ENCODE results near the gene FGF12.

Gene FGF12

DNA sequence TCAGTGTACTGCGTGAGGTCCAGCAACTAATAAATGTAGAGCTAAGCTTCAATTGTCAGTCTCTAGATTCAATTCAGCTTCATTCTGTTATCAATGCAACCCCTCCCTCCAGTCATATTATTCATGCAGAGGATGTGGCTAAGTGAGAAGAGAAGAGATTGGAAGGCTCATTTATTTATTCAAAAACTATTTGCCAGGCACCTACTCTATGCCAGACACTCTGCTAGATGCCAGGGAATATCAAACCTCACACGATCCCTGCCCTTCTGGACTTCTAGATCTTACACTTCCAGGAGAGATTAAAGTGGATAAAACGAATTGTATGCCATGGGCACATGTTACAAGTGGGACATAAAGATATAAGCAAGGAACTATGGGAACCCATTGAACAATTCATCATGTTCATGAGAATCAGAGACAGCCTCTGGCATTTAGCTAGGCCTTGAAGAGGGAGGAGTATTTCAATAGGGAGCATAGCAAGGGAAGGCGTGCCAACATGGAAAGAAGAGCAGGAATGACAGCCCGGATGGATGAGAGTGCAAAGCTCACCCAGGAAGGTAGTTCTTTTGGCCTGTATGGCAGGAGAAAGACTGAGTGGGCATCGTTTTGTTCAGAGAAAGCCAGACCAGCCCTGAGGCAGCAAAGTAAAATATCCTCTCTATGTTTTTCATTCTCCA lies 75.4 kb downstream of the FGF12 start:
- Histone ChIP-seq H3K4me1 (ENCODE audit: insufficient read depth, poor library complexity, severe bottlenecking) (no peaks in the 10 kb centered on the region), H3K4me3 (ENCODE audit: severe bottlenecking) (no peak overlapping the region), H3K27me3 (ENCODE audit: insufficient read depth, poor library complexity, severe bottlenecking) (no peaks in the 10 kb centered on the region), H3K27ac (ENCODE audit: poor library complexity, severe bottlenecking) (no peak overlapping the region), H3K36me3 (ENCODE audit: low read depth) (no peaks in the 10 kb centered on the region), H3K9me3 (ENCODE audit: severe bottlenecking) (no peaks in the 10 kb centered on the region)
- ATAC-seq (ENCODE audit: low read depth) (no peak), DNase-seq (ENCODE audit: low spot score) (no peak)
- TF ChIP-seq, protein P1, sequence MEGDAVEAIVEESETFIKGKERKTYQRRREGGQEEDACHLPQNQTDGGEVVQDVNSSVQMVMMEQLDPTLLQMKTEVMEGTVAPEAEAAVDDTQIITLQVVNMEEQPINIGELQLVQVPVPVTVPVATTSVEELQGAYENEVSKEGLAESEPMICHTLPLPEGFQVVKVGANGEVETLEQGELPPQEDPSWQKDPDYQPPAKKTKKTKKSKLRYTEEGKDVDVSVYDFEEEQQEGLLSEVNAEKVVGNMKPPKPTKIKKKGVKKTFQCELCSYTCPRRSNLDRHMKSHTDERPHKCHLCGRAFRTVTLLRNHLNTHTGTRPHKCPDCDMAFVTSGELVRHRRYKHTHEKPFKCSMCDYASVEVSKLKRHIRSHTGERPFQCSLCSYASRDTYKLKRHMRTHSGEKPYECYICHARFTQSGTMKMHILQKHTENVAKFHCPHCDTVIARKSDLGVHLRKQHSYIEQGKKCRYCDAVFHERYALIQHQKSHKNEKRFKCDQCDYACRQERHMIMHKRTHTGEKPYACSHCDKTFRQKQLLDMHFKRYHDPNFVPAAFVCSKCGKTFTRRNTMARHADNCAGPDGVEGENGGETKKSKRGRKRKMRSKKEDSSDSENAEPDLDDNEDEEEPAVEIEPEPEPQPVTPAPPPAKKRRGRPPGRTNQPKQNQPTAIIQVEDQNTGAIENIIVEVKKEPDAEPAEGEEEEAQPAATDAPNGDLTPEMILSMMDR (IDR thresholded peaks at IDR 0.05; ENCODE audit: poor library complexity, severe bottlenecking) = no peak

DNA sequence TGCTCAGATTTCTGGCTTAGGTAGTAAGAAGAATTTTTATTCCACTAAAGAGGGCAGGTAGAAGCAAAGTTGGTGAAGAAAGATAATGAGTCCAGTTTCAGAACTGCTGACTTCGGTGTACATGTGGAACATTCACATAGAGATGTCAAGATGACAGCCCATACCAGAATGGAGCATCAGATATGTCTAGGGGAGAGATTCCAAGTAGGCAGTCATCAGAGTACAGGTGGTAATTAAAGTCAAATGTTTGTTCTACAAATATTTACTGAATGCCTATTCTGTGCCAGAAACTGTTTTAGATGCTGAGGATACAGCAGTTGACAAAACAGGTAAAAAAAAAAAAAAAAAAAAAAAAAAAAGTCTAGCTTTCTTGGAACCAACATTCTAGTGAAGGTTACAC lies 81.9 kb downstream of the FGF12 start:
- Histone ChIP-seq H3K27ac (ENCODE audit: poor library complexity, severe bottlenecking) (no peak overlapping the region), H3K4me3 (ENCODE audit: severe bottlenecking) (no peak overlapping the region), H3K36me3 (ENCODE audit: low read depth) (no peaks in the 10 kb centered on the region), H3K27me3 (ENCODE audit: insufficient read depth, poor library complexity, severe bottlenecking) (no peaks in the 10 kb centered on the region), H3K9me3 (ENCODE audit: severe bottlenecking) (no peaks in the 10 kb centered on the region), H3K4me1 (ENCODE audit: insufficient read depth, poor library complexity, severe bottlenecking) (no peaks in the 10 kb centered on the region)
- TF ChIP-seq, protein P1 (IDR thresholded peaks at IDR 0.05; ENCODE audit: poor library complexity, severe bottlenecking) = no peak
- ATAC-seq (ENCODE audit: low read depth) (no peak), DNase-seq (ENCODE audit: low spot score) (no peak)

DNA sequence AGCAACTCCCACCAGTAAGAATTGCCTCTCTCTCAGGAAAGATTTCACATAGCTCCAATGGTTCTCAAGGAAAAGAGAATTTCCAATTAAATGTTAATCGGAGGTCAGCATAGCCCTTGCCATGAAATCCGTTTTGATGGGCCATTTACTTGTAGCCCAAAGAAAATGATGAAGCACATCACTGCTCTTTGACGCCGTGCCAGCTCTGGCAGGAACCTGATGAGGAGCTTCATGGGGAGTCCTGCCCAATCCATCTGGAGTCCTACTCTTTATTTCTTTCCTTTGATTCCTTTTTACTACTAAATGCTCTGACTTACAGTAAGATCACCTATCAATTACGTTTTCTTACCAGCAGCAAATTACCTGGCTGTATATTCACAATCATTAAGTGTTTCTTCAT lies 84.7 kb downstream of the FGF12 start:
- no peak for DNase-seq (ENCODE audit: low spot score)
- H3K4me3 ChIP-seq (ENCODE audit: severe bottlenecking) = no peak overlapping the region
- H3K27ac ChIP-seq (ENCODE audit: poor library complexity, severe bottlenecking) = no peak overlapping the region
- no peak for ATAC-seq (ENCODE audit: low read depth)
- no peaks in the 10 kb centered on the region for H3K4me1 ChIP-seq (ENCODE audit: insufficient read depth, poor library complexity, severe bottlenecking)
- TF ChIP-seq, protein P1 (IDR thresholded peaks at IDR 0.05; ENCODE audit: poor library complexity, severe bottlenecking) = no peak
- H3K9me3 ChIP-seq (ENCODE audit: severe bottlenecking) = no peaks in the 10 kb centered on the region
- H3K27me3 ChIP-seq (ENCODE audit: insufficient read depth, poor library complexity, severe bottlenecking) = peaks cover 11% of the 10 kb centered on the region
- no peaks in the 10 kb centered on the region for H3K36me3 ChIP-seq (ENCODE audit: low read depth)

DNA sequence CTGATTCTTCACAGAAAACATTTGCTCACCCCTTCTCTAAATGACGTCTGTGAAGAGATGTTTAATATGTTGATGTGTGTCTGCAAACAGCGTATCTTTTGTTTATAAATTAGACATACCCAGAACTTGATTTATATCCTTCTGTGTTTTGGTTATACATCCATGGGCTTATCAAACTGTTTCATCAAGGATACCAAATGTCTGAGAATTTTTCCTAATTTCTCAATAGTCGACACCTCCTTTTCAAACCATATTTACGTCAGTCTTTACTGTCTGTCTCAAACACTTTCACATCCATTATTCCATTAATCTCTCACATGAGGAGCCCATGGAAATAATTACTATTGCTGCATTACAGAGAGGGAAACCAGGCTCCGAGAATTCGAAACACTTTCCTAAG lies 85.4 kb downstream of the FGF12 start:
- no peaks in the 10 kb centered on the region for H3K36me3 ChIP-seq (ENCODE audit: low read depth)
- no peak overlapping the region for H3K4me3 ChIP-seq (ENCODE audit: severe bottlenecking)
- no peak for DNase-seq (ENCODE audit: low spot score)
- H3K9me3 ChIP-seq (ENCODE audit: severe bottlenecking) = no peaks in the 10 kb centered on the region
- no peak overlapping the region for H3K27ac ChIP-seq (ENCODE audit: poor library complexity, severe bottlenecking)
- no peak for ATAC-seq (ENCODE audit: low read depth)
- peaks cover 11% of the 10 kb centered on the region for H3K27me3 ChIP-seq (ENCODE audit: insufficient read depth, poor library complexity, severe bottlenecking)
- TF ChIP-seq, protein P1 (IDR thresholded peaks at IDR 0.05; ENCODE audit: poor library complexity, severe bottlenecking) = no peak
- no peaks in the 10 kb centered on the region for H3K4me1 ChIP-seq (ENCODE audit: insufficient read depth, poor library complexity, severe bottlenecking)

DNA sequence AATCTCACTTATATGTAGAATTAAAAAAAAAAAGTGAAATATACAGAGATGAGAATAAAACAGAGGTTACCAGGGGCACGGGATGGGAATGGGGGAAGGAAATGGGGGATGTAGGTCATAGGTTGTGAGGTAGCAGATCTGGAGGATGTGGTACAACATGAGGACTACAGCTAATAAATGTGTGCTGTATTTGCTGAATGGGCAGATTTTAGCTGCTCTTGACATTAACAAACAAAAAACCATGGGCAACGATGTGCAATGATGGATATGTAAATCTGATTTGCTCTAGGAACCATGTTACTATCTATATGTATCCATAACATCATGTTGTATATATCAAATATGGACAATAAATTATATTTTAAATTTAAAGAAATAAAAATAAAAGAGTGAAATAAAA lies 87.4 kb downstream of the FGF12 start:
- H3K27me3 ChIP-seq (ENCODE audit: insufficient read depth, poor library complexity, severe bottlenecking) = peaks cover 14% of the 10 kb centered on the region
- H3K36me3 ChIP-seq (ENCODE audit: low read depth) = no peaks in the 10 kb centered on the region
- no peak overlapping the region for H3K4me3 ChIP-seq (ENCODE audit: severe bottlenecking)
- TF ChIP-seq, protein P1 (IDR thresholded peaks at IDR 0.05; ENCODE audit: poor library complexity, severe bottlenecking) = no peak
- no peak overlapping the region for H3K27ac ChIP-seq (ENCODE audit: poor library complexity, severe bottlenecking)
- DNase-seq (ENCODE audit: low spot score) (no peak), ATAC-seq (ENCODE audit: low read depth) (no peak)
- H3K9me3 ChIP-seq (ENCODE audit: severe bottlenecking) = no peaks in the 10 kb centered on the region
- no peaks in the 10 kb centered on the region for H3K4me1 ChIP-seq (ENCODE audit: insufficient read depth, poor library complexity, severe bottlenecking)
